DOHH2 (cell line): ENCODE results near the gene AKAP5.

Source experiments
- EZH2phosphoT487 ChIP-seq: fragments of 200-600 bp; sonication (generic); IDR thresholded peaks from 2 replicates; pipeline ENCODE4 v1.6.1; 2017; ENCODE audit warnings: borderline replicate concordance, mild to moderate bottlenecking, antibody characterized with exemption, low read length, moderate library complexity, mixed read lengths
- TF ChIP-seq, protein P1 (sequence below): fragments of 200-600 bp; sonication (generic); IDR thresholded peaks from one replicate; pipeline ENCODE4 v1.5.1; 2014; ENCODE audit warnings: antibody characterized with exemption, mild to moderate bottlenecking, low read depth, low read length; ENCODE audit not compliant: poor library complexity, severe bottlenecking

DNA sequence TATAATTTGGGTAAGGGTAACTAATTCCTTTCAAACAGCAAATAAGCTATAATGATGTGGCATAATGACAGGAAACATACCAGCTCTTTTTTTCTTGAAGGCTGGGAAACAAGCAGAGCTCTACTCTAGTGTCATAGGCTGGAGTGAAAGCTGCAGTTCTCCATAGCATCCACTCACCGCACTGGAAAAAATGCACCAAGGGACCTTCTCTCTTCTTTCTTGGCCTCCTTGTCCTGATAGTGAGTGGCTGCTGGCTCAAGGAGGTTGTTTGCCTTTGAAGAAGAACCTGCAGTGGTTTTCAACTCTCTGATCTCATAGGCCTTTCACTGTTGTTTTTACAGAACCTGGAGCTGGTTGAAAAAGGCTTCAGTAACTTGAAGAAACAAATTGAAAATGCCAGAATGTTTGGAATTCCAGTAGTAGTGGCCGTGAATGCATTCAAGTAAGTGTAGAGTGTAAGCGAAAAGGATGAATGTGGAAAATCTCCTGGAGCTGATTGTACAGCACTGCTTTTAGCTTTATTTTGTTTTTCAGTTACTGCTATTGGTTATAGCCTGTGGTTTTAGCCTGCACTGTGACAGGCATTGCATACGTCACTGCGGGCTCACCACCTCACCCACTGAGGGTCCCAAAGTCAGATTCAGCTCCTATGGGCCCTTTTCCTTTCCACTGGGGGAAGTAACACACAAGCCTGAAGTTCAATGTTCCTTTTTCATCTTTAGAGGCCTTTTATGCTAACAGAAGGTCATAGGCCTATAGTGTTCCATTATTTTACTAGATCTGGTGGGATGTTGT is 17.2 kb upstream of the AKAP5 start:
- TF ChIP-seq, protein P1, sequence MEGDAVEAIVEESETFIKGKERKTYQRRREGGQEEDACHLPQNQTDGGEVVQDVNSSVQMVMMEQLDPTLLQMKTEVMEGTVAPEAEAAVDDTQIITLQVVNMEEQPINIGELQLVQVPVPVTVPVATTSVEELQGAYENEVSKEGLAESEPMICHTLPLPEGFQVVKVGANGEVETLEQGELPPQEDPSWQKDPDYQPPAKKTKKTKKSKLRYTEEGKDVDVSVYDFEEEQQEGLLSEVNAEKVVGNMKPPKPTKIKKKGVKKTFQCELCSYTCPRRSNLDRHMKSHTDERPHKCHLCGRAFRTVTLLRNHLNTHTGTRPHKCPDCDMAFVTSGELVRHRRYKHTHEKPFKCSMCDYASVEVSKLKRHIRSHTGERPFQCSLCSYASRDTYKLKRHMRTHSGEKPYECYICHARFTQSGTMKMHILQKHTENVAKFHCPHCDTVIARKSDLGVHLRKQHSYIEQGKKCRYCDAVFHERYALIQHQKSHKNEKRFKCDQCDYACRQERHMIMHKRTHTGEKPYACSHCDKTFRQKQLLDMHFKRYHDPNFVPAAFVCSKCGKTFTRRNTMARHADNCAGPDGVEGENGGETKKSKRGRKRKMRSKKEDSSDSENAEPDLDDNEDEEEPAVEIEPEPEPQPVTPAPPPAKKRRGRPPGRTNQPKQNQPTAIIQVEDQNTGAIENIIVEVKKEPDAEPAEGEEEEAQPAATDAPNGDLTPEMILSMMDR = no peak
- no peak for TF ChIP-seq EZH2phosphoT487
